ENCODE results near the gene CLIP1. TPM values are rescaled to one million over a fixed set of nuclear protein-coding genes. Genes with fewer than 3 reads are reported as not detected.
A peak's percentile ranks its signal among the peaks of the same experiment; 100 is the strongest.
"Not testable (repeated sequence)": the region's sequence is repeated elsewhere in the genome, so short reads cannot be mapped to it uniquely, and the experiment has no call there.

Gene CLIP1
- total RNA-seq, 2 experiments from 2014 or later: 11.2 to 25.6 TPM

- POLR2A ChIA-PET: interaction anchor here (0.6 to 1.2 kb wide), 9 partner anchors 14 to 469 kb away, joined by 3 to 6 read pairs (median 3); no protein-coding TSS in a partner anchor
- no peaks in the 10 kb centered on the region for H3K36me3 ChIP-seq (ENCODE audit: insufficient read depth, low read length)
- TSS peak; percentile 40 for BruUV-seq (replicated peaks)
- no peaks in the 10 kb centered on the region for H4K20me1 ChIP-seq (ENCODE audit: insufficient read depth, low read length)
- no peaks in the 10 kb centered on the region for H3K79me2 ChIP-seq (ENCODE audit: insufficient read depth, low read depth, low read length)
- H3K9me2 ChIP-seq (ENCODE audit: insufficient read depth, low read length): no peaks in the 10 kb centered on the region
- H3K9me3 ChIP-seq (ENCODE audit: low read length): no peaks in the 10 kb centered on the region
- peak overlapping the region; percentile 32 for H3K27ac ChIP-seq (ENCODE audit: low read depth, low read length, poor library complexity, severe bottlenecking)
- intact Hi-C loops (cut with micrococcal nuclease; ENCODE audit: unreplicated experiment): loop anchor here (1.0 to 2.0 kb wide), 2 partner anchors 72 to 353 kb away; partner anchors contain the start of gene DENR
- peak; percentile 84 for DNase-seq (ENCODE audit: low spot score)
- peak overlapping the region; percentile 26 for H3K4me3 ChIP-seq (ENCODE audit: low read depth, low read length, poor library complexity, severe bottlenecking)
- CTCF ChIA-PET (ENCODE audit: unreplicated experiment): interaction anchor here (1.3 kb wide), 1 partner anchor 72 kb away, joined by 9 read pairs; no protein-coding TSS in a partner anchor
- H2AFZ ChIP-seq (ENCODE audit: low read length): peak overlapping the region; percentile 96
- peaks cover 14% of the 10 kb centered on the region for H3K4me1 ChIP-seq (ENCODE audit: insufficient read depth, low read length, poor library complexity, severe bottlenecking)
- H3K4me2 ChIP-seq (ENCODE audit: low read length): peak overlapping the region; percentile 58
- TF ChIP-seq, protein P1, sequence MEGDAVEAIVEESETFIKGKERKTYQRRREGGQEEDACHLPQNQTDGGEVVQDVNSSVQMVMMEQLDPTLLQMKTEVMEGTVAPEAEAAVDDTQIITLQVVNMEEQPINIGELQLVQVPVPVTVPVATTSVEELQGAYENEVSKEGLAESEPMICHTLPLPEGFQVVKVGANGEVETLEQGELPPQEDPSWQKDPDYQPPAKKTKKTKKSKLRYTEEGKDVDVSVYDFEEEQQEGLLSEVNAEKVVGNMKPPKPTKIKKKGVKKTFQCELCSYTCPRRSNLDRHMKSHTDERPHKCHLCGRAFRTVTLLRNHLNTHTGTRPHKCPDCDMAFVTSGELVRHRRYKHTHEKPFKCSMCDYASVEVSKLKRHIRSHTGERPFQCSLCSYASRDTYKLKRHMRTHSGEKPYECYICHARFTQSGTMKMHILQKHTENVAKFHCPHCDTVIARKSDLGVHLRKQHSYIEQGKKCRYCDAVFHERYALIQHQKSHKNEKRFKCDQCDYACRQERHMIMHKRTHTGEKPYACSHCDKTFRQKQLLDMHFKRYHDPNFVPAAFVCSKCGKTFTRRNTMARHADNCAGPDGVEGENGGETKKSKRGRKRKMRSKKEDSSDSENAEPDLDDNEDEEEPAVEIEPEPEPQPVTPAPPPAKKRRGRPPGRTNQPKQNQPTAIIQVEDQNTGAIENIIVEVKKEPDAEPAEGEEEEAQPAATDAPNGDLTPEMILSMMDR (conservative IDR thresholded peaks at IDR 0.05; ENCODE audit: low read length): peak; percentile 93
- no peak for TF ChIP-seq EZH2phosphoT487 (IDR thresholded peaks at IDR 0.05; ENCODE audit: borderline replicate concordance, low read depth, low read length)
Measured at GRCh38 chr12:122399592-122400373, 22.7 kb downstream of the CLIP1 start.

GRCh38 chr12:122399254-122399591 lies 23.2 kb downstream of the CLIP1 start:
- Histone ChIP-seq H3K4me3 (ENCODE audit: low read depth, low read length, poor library complexity, severe bottlenecking) (no peak overlapping the region), H3K36me3 (ENCODE audit: insufficient read depth, low read length) (no peaks in the 10 kb centered on the region), H3K4me2 (ENCODE audit: low read length) (peak overlapping the region; percentile 58), H3K4me1 (ENCODE audit: insufficient read depth, low read length, poor library complexity, severe bottlenecking) (peaks cover 14% of the 10 kb centered on the region), H3K27ac (ENCODE audit: low read depth, low read length, poor library complexity, severe bottlenecking) (no peak overlapping the region), H4K20me1 (ENCODE audit: insufficient read depth, low read length) (no peaks in the 10 kb centered on the region), H2AFZ (ENCODE audit: low read length) (peak overlapping the region; percentile 96; the same call in 1 of the 2 replicates), H3K79me2 (ENCODE audit: insufficient read depth, low read depth, low read length) (no peaks in the 10 kb centered on the region), H3K9me3 (ENCODE audit: low read length) (no peaks in the 10 kb centered on the region), H3K9me2 (ENCODE audit: insufficient read depth, low read length) (no peaks in the 10 kb centered on the region)
- DNase-seq (ENCODE audit: low spot score): no peak
- no TSS peak for BruUV-seq (replicated peaks)
- TF ChIP-seq EZH2phosphoT487 (IDR thresholded peaks at IDR 0.05; ENCODE audit: borderline replicate concordance, low read depth, low read length): no peak
- TF ChIP-seq, protein P1 (conservative IDR thresholded peaks at IDR 0.05; ENCODE audit: low read length): no peak
- CTCF ChIA-PET (ENCODE audit: unreplicated experiment): interaction anchor here (1.3 kb wide), 1 partner anchor 72 kb away, joined by 9 read pairs; no protein-coding TSS in a partner anchor
- POLR2A ChIA-PET: interaction anchor here (0.6 to 1.2 kb wide), 4 partner anchors 14 to 596 kb away, joined by 5 to 6 read pairs (median 6); no protein-coding TSS in a partner anchor
- intact Hi-C loops (cut with micrococcal nuclease; ENCODE audit: unreplicated experiment): loop anchor here (1.0 to 2.0 kb wide), 2 partner anchors 72 to 354 kb away; partner anchors contain the start of gene DENR

GRCh38 chr12:122397981-122398380 lies 24.5 kb downstream of the CLIP1 start:
- POLR2A ChIA-PET: interaction anchor here (0.6 kb wide), 1 partner anchor 556 kb away, joined by 5 read pairs; no protein-coding TSS in a partner anchor
- intact Hi-C loops (cut with micrococcal nuclease; ENCODE audit: unreplicated experiment): loop anchor here (2.0 kb wide), 1 partner anchor 355 kb away; the partner anchor contains the start of gene DENR

More at GRCh38 chr12:122397981-122398380, 24.5 kb downstream of the CLIP1 start:
- H3K9me2 ChIP-seq (ENCODE audit: insufficient read depth, low read length); H3K9me3 ChIP-seq (ENCODE audit: low read length); H3K4me3 ChIP-seq (ENCODE audit: low read depth, low read length, poor library complexity, severe bottlenecking); CTCF ChIA-PET (ENCODE audit: unreplicated experiment); H3K4me2 ChIP-seq (ENCODE audit: low read length); DNase-seq (ENCODE audit: low spot score); H4K20me1 ChIP-seq (ENCODE audit: insufficient read depth, low read length); H2AFZ ChIP-seq (ENCODE audit: low read length); H3K36me3 ChIP-seq (ENCODE audit: insufficient read depth, low read length); H3K27ac ChIP-seq (ENCODE audit: low read depth, low read length, poor library complexity, severe bottlenecking); H3K79me2 ChIP-seq (ENCODE audit: insufficient read depth, low read depth, low read length); BruUV-seq (replicated peaks): not testable (repeated sequence)
- peaks cover 14% of the 10 kb centered on the region for H3K4me1 ChIP-seq (ENCODE audit: insufficient read depth, low read length, poor library complexity, severe bottlenecking)
